Measurements from ENCODE around the gene CASD1.

Gene CASD1

GRCh38 chr7:94512735-94513564, 3.3 kb downstream of the CASD1 start:
- no peak for DNase-seq (ENCODE audit: low read depth in 2 of 2, low spot score in 1 of 2)

GRCh38 chr7:94513565-94513860, 3.9 kb downstream of the CASD1 start:
- DNase-seq (ENCODE audit: low read depth in 2 of 2, low spot score in 1 of 2) = no peak

- no peak for DNase-seq (ENCODE audit: low read depth in 2 of 2, low spot score in 1 of 2)
Measured at GRCh38 chr7:94514140-94514889, 4.7 kb downstream of the CASD1 start.

- DNase-seq (ENCODE audit: low read depth in 2 of 2, low spot score in 1 of 2) = no peak
Measured at GRCh38 chr7:94514917-94515316, 5.3 kb downstream of the CASD1 start.

GRCh38 chr7:94525923-94526322, 16.3 kb downstream of the CASD1 start:
- DNase-seq (ENCODE audit: low read depth in 2 of 2, low spot score in 1 of 2) = no peak

GRCh38 chr7:94529516-94529915, 19.9 kb downstream of the CASD1 start:
- no peak for DNase-seq (ENCODE audit: low read depth in 2 of 2, low spot score in 1 of 2)

GRCh38 chr7:94530109-94530508, 20.5 kb downstream of the CASD1 start:
- DNase-seq (ENCODE audit: low read depth in 2 of 2, low spot score in 1 of 2) = no peak

- DNase-seq (ENCODE audit: low read depth in 2 of 2, low spot score in 1 of 2) = no peak
Measured at GRCh38 chr7:94532676-94533075, 23.1 kb downstream of the CASD1 start.

- no peak for DNase-seq (ENCODE audit: low read depth in 2 of 2, low spot score in 1 of 2)
Measured at GRCh38 chr7:94540428-94540827, 30.8 kb downstream of the CASD1 start.

- DNase-seq (ENCODE audit: low read depth in 2 of 2, low spot score in 1 of 2) = no peak
Measured at GRCh38 chr7:94547126-94547525, 37.5 kb downstream of the CASD1 start.

- no peak for DNase-seq (ENCODE audit: low read depth in 2 of 2, low spot score in 1 of 2)
Measured at GRCh38 chr7:94556028-94556427, 46.4 kb downstream of the CASD1 start.

- no peak for DNase-seq (ENCODE audit: low read depth in 2 of 2, low spot score in 1 of 2)
Measured at GRCh38 chr7:94557215-94557614, 47.6 kb downstream of the CASD1 start.

GRCh38 chr7:94559972-94560371, 50.4 kb downstream of the CASD1 start:
- DNase-seq (ENCODE audit: low read depth in 2 of 2, low spot score in 1 of 2) = no peak

- DNase-seq (ENCODE audit: low read depth in 2 of 2, low spot score in 1 of 2) = no peak
Measured at GRCh38 chr7:94561841-94562514, 52.4 kb downstream of the CASD1 start.

GRCh38 chr7:94562525-94562924, 52.9 kb downstream of the CASD1 start:
- no peak for DNase-seq (ENCODE audit: low read depth in 2 of 2, low spot score in 1 of 2)

- no peak for DNase-seq (ENCODE audit: low read depth in 2 of 2, low spot score in 1 of 2)
Measured at GRCh38 chr7:94565247-94565894, 55.8 kb downstream of the CASD1 start.

- DNase-seq (ENCODE audit: low read depth in 2 of 2, low spot score in 1 of 2) = no peak
Measured at GRCh38 chr7:94567396-94567795, 57.8 kb downstream of the CASD1 start.

GRCh38 chr7:94571816-94572215, 62.2 kb downstream of the CASD1 start:
- no peak for DNase-seq (ENCODE audit: low read depth in 2 of 2, low spot score in 1 of 2)

GRCh38 chr7:94575646-94576045, 66.0 kb downstream of the CASD1 start:
- DNase-seq (ENCODE audit: low read depth in 2 of 2, low spot score in 1 of 2) = no peak

GRCh38 chr7:94576316-94576715, 66.7 kb downstream of the CASD1 start:
- no peak for DNase-seq (ENCODE audit: low read depth in 2 of 2, low spot score in 1 of 2)

- DNase-seq (ENCODE audit: low read depth in 2 of 2, low spot score in 1 of 2) = no peak
Measured at GRCh38 chr7:94577357-94577756, 67.7 kb downstream of the CASD1 start.

- DNase-seq (ENCODE audit: low read depth in 2 of 2, low spot score in 1 of 2) = no peak
Measured at GRCh38 chr7:94578614-94579013, 69.0 kb downstream of the CASD1 start.

All from stimulated activated CD8-positive, alpha-beta memory T cell treated with anti-CD3 and anti-CD28 coated beads, Interleukin-4, amount 100 ng/mL, for 1 hour (primary cell).